Psoas muscle (tissue), 8 donors: ENCODE data around the gene ELL3. TPM values are rescaled to one million over a fixed set of nuclear protein-coding genes. Genes with fewer than 3 reads are reported as not detected.

ENCODE experiments used
- ATAC-seq, 4 donors: fragments of 200-7000 bp; cut with Tn5 transposase; one replicate each; pipeline ENCODE4 v1.9.1; 2020; ENCODE audit warnings: moderate library complexity in 3 of 4, mild to moderate bottlenecking in 2 of 4
- DNase-seq, 2 donors: peaks; one replicate each; pipeline ENCODE4 v3.0.0-alpha.2; 2020
- H3K27ac ChIP-seq: fragments of 200-600 bp; one replicate; pipeline ENCODE4 v1.8.0; 2022
- H3K27me3 ChIP-seq, 3 donors: fragments of 200-600 bp in 1 of 3; one replicate each; pipeline versions ENCODE4 v1.6.1 to v1.8.0; 2013 to 2022; ENCODE audit warnings: low read length in 2 of 3, mild to moderate bottlenecking in 2 of 3, moderate library complexity in 1 of 3; ENCODE audit not compliant: insufficient read depth in 3 of 3
- H3K36me3 ChIP-seq, 2 donors: fragments of 200-600 bp in 1 of 2; one replicate each; pipeline versions ENCODE4 v1.6.1 to v1.8.0; 2013 to 2022; ENCODE audit warnings: low read depth in 1 of 2, mild to moderate bottlenecking in 1 of 2, moderate library complexity in 1 of 2; ENCODE audit not compliant: insufficient read depth in 1 of 2
- H3K4me1 ChIP-seq: fragments of 200-600 bp; one replicate; pipeline ENCODE4 v1.8.0; 2022
- H3K4me3 ChIP-seq: fragments of 200-600 bp; one replicate; pipeline ENCODE4 v1.8.0; 2022; ENCODE audit warnings: mild to moderate bottlenecking
- H3K9me3 ChIP-seq: fragments of 200-600 bp; one replicate; pipeline ENCODE4 v1.8.0; 2022
- WGBS, 3 donors: extraction: QIAGEN DNeasy Blood & Tissue Kit; methylation state at CpG; one replicate each; pipeline versions ENCODE4 v1.1.6 to v1.1.7; 2013; 5-methylcytosine and 5-hydroxymethylcytosine counted together
- intact Hi-C, 2 donors: fragments of 100-400 bp; cut with DNase I; formaldehyde crosslinking; loops; one replicate each; pipeline versions ENCODE4 v1.11.0 to v1.14.2; 2022
- polyA plus RNA-seq, 3 donors: library from polyadenylated mRNA; stranded (reverse); fragments of 200-250 nt; gene quantifications; one replicate each; pipeline ENCODE4 v1.2.3, GENCODE V29; 2013
- total RNA-seq, 4 donors: library from RNA; stranded (reverse); fragmentation: NEBNext Ultra II Directional in 2 of 4; extraction: Animal tissue kit (Norgen Biotek cat#: 25700) in 2 of 4; gene quantifications; one replicate each; pipeline versions ENCODE4 v1.2.1 to v1.2.4, GENCODE V29; 2021 to 2023
- TF ChIP-seq, protein P1 (sequence below): fragments of 200-600 bp; IDR thresholded peaks from one replicate; pipeline ENCODE4 v1.8.0; 2022; ENCODE audit warnings: antibody characterized with exemption
- donor health status: healthy with polysubstance abuse.
- donor health status: DM: no; HTN: no; CAD: no; lungs with moderate emphysema.
- donor health status: Bipolar disorder and iron deficiency.
- donor health status: healthy.
- donor health status: DM: yes; HTN: yes; CAD: no.
- donor health status: DM: no; HTN: no; CAD: no.
- donor health status: DM: no; HTN: no; CAD: no.
- donor health status: DM: yes; HTN: yes; CAD: no.

The ELL3 gene
- total and polyA plus RNA-seq, 7 donors, result 1.3 to 8.5 (median 2.4) TPM

DNA sequence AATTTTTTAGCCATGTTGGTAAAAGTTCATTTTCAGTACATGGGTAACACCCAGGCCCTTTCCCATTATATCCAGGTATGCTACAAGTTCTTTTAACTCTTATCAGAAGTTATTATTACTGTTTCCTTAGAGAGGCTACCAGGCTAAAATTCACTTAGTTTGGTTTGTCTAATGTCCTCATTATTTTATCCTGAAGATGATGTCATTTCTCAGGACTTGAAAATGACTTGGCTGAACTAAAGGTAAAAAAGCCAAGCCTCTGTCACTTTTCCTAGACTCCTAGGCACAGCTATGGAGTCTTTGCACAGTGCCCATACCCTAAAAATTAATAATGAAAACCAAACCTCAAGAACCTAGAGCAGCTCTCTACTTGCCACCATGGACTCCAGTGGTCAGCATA is 4.1 kb downstream of the ELL3 start:
- Histone ChIP-seq H3K4me3 (no peak overlapping the region), H3K27me3 (no peaks in the 10 kb centered on the region), H3K9me3 (no peaks in the 10 kb centered on the region), H3K4me1 (no peaks in the 10 kb centered on the region), H3K27ac (no peak overlapping the region), H3K36me3 (peaks cover 11 to 67% of the 10 kb centered on the region in 2 donors)
- no peak for ATAC-seq
- TF ChIP-seq, protein P1, sequence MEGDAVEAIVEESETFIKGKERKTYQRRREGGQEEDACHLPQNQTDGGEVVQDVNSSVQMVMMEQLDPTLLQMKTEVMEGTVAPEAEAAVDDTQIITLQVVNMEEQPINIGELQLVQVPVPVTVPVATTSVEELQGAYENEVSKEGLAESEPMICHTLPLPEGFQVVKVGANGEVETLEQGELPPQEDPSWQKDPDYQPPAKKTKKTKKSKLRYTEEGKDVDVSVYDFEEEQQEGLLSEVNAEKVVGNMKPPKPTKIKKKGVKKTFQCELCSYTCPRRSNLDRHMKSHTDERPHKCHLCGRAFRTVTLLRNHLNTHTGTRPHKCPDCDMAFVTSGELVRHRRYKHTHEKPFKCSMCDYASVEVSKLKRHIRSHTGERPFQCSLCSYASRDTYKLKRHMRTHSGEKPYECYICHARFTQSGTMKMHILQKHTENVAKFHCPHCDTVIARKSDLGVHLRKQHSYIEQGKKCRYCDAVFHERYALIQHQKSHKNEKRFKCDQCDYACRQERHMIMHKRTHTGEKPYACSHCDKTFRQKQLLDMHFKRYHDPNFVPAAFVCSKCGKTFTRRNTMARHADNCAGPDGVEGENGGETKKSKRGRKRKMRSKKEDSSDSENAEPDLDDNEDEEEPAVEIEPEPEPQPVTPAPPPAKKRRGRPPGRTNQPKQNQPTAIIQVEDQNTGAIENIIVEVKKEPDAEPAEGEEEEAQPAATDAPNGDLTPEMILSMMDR, result no peak
- intact Hi-C loops, result no loop called here
- DNase-seq, result no peak

DNA sequence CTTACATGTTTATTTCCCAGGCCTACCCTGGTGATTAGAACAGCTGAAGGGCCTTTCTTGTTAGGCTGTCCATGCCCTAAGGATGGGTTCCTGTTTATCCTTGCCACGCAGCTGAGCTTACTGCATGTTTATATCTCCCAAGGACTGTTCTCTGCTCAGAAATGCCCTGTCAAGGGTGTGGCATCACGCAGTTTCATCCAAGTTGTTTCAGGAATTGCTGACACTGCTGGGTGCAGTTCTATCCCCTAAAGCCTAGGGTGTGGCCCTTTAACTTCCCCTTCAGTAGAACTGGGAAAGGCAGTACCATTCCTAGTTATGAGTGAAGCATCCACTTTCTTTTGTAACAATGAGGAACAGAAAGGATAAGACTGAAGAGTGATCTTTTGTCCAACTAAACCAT is 5.0 kb downstream of the ELL3 start:
- Histone ChIP-seq H3K27ac (no peak overlapping the region), H3K9me3 (no peaks in the 10 kb centered on the region), H3K27me3 (no peaks in the 10 kb centered on the region), H3K4me3 (no peak overlapping the region), H3K4me1 (no peaks in the 10 kb centered on the region), H3K36me3 (peaks cover 11 to 75% of the 10 kb centered on the region in 2 donors)
- no peak for DNase-seq
- no peak for ATAC-seq
- 61 to 77% (median 73%) methylated on average over 2 of the region's 2 CpGs for WGBS, 3 donors
- TF ChIP-seq, protein P1, result no peak
- intact Hi-C loops, result no loop called here

DNA sequence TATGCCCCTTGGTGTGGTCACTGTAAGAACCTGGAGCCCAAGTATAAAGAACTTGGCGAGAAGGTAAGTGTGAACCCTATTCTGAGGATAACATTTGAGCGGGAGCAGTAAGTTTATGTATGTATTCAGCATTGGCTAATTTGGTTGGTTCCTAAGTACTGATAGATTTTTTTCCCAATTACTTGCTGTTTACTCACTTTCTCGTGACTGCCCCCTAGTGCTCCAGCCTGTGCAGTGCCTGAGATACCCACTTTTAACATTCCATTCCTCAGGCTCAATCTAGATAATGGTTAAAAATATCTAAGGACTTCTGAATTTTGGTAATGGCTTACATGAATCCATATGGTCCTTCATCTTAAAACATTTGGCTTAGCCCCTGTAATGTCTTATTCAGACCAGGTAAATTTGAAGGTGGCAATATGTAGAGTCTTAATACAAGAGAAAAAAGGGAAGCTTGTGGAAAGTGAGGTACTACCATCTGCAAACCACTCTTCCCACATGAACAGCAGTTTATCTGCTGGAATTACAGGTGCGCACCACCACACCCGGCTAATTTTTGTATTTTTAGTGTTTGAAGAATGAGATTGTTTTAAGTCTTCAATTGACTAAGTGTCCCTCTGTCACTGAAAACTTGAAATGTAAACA is 7.1 kb downstream of the ELL3 start:
- Histone ChIP-seq H3K4me1 (no peaks in the 10 kb centered on the region), H3K4me3 (no peak overlapping the region), H3K27ac (no peak overlapping the region), H3K27me3 (no peaks in the 10 kb centered on the region), H3K9me3 (no peaks in the 10 kb centered on the region), H3K36me3 (peaks cover 19 to 96% of the 10 kb centered on the region in 2 donors)
- peak in 1 of 2 donors; percentile 44 for DNase-seq
- 76 to 77% (median 76%) methylated on average over 5 of the region's 5 CpGs for WGBS, 3 donors
- TF ChIP-seq, protein P1, result peak; percentile 64
- intact Hi-C loops, result no loop called here
- peak in 3 of 4 donors; percentile 54 to 67 (median 54) for ATAC-seq

DNA sequence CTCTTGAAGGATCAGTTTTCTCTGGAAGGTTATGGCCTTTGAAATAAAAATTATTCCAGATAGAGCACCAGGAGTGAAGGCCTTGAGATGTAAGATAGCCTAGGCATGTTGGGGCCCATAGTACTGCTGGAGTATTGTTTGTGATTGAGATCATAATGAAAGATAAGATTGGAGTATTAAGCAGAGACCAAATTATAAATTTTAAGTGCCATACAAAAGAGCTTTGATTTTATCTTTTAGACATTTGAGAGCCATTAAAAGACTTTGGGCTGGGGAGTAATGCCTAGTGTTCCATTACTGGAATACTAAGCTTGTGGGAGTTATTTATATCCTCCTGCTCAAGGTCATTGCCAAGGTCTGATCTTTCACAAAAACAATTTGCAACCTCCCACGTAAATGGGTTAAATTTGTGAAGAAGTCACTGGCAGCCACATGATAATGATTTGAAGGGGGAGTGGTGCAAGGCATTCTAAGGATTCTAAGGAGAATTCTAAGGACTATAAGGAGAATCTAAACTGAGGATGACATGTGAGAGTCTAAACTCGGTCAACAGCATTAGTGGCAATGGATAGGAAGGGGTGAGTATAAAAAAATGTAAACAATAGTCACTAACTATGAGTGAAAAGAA is 12.8 kb downstream of the ELL3 start:
- ATAC-seq (no peak), DNase-seq (no peak)
- Histone ChIP-seq H3K4me1 (peaks cover 8% of the 10 kb centered on the region), H3K36me3 (peaks cover 21 to 100% of the 10 kb centered on the region in 2 donors), H3K9me3 (no peaks in the 10 kb centered on the region), H3K4me3 (no peak overlapping the region), H3K27ac (peak overlapping the region; percentile 21), H3K27me3 (no peaks in the 10 kb centered on the region)
- TF ChIP-seq, protein P1, result no peak
- 44 to 55% (median 49%) methylated on average over 2 of the region's 2 CpGs for WGBS, 3 donors
- intact Hi-C loops, result no loop called here
